GM23338 (cell line): Measurements from ENCODE around the gene ZNF543. TPM values are rescaled to one million over a fixed set of nuclear protein-coding genes. Genes with fewer than 3 reads are reported as not detected.

Experiments
- ATAC-seq: fragments of 200-7000 bp; cut with Tn5 transposase; 3 replicates; pipeline ENCODE4 v1.9.1; 2020
- DNase-seq: peaks from one replicate; pipeline ENCODE4 v3.0.0-alpha.2; 2015; ENCODE audit warnings: low spot score
- H2AFZ ChIP-seq: fragments of 200-600 bp; sonication (generic); 2 replicates; pipeline ENCODE4 v1.8.0; 2016; ENCODE audit warnings: antibody characterized with exemption, mild to moderate bottlenecking, moderate library complexity
- H3F3A ChIP-seq: fragments of 200-600 bp; sonication (generic); replicated peaks from 2 replicates; pipeline ENCODE4 v1.8.0; 2017; ENCODE audit warnings: antibody characterized with exemption, mixed run types, low read depth
- H3K27ac ChIP-seq: fragments of 200-600 bp; sonication (generic); 2 replicates; pipeline ENCODE4 v1.6.1; 2016; ENCODE audit warnings: low read depth
- H3K27me3 ChIP-seq: fragments of 200-600 bp; sonication (generic); 2 replicates; pipeline ENCODE4 v1.8.0; 2016; ENCODE audit warnings: mild to moderate bottlenecking, mixed run types, moderate library complexity; ENCODE audit not compliant: insufficient read depth
- H3K36me3 ChIP-seq: fragments of 200-600 bp; sonication (generic); 2 replicates; pipeline ENCODE4 v1.8.0; 2016; ENCODE audit warnings: mild to moderate bottlenecking; ENCODE audit not compliant: insufficient read depth
- H3K4me1 ChIP-seq: fragments of 200-600 bp; sonication (generic); 2 replicates; pipeline ENCODE4 v1.8.0; 2016; ENCODE audit warnings: mild to moderate bottlenecking, moderate library complexity; ENCODE audit not compliant: insufficient read depth
- H3K4me2 ChIP-seq: fragments of 200-600 bp; sonication (generic); 2 replicates; pipeline ENCODE4 v1.7.1; 2017; ENCODE audit warnings: mixed run types
- H3K4me3 ChIP-seq: fragments of 200-600 bp; sonication (generic); 2 replicates; pipeline ENCODE4 v1.6.1; 2016; ENCODE audit warnings: mixed run types
- H3K79me2 ChIP-seq: fragments of 200-600 bp; sonication (generic); replicated peaks from 2 replicates; pipeline ENCODE4 v1.8.0; 2017; ENCODE audit warnings: mild to moderate bottlenecking; ENCODE audit not compliant: insufficient read depth
- H3K9me2 ChIP-seq: fragments of 200-600 bp; sonication (generic); 2 replicates; pipeline ENCODE4 v1.8.0; 2017; ENCODE audit not compliant: insufficient read depth
- H4K20me1 ChIP-seq: fragments of 200-600 bp; sonication (generic); replicated peaks from 2 replicates; pipeline ENCODE4 v1.8.0; 2017; ENCODE audit warnings: mild to moderate bottlenecking; ENCODE audit not compliant: insufficient read depth
- H3K27ac Mint-ChIP-seq: 2 replicates; pipeline ENCODE4 v1.8.0; 2020; ENCODE audit warnings: inconsistent platforms, mild to moderate bottlenecking, moderate library complexity, mixed read lengths
- H3K27me3 Mint-ChIP-seq: 3 replicates; pipeline ENCODE4 v1.8.0; 2022; ENCODE audit warnings: low read depth, mild to moderate bottlenecking, moderate library complexity, mixed read lengths, inconsistent platforms; ENCODE audit not compliant: insufficient read depth, poor library complexity
- H3K36me3 Mint-ChIP-seq: 3 replicates; pipeline ENCODE4 v1.8.0; 2021; ENCODE audit warnings: low read depth, mild to moderate bottlenecking, inconsistent platforms, moderate library complexity, mixed read lengths
- H3K4me1 Mint-ChIP-seq: 3 replicates; pipeline ENCODE4 v1.8.0; 2020; ENCODE audit warnings: mild to moderate bottlenecking, inconsistent platforms, mixed read lengths
- H3K4me3 Mint-ChIP-seq: 3 replicates; pipeline ENCODE4 v1.8.0; 2021; ENCODE audit warnings: moderate library complexity, mild to moderate bottlenecking, inconsistent platforms, mixed read lengths
- H3K9me3 Mint-ChIP-seq: 3 replicates; pipeline ENCODE4 v1.8.0; 2020; ENCODE audit warnings: moderate library complexity, mild to moderate bottlenecking, inconsistent platforms, mixed read lengths
- CREB1 ChIP-seq: fragments of 250-450 bp; sonication (Bioruptor Pico); IDR thresholded peaks from 2 replicates; pipeline ENCODE4 v1.5.0; 2020; ENCODE audit warnings: low read depth, mild to moderate bottlenecking, moderate library complexity
- EZH2 ChIP-seq: fragments of 200-600 bp; sonication (generic); IDR thresholded peaks from one replicate; pipeline ENCODE4 v1.8.0; 2017; ENCODE audit warnings: antibody characterized with exemption, mild to moderate bottlenecking, low read depth; ENCODE audit not compliant: unreplicated experiment
- ZNF331 ChIP-seq: fragments of 250-450 bp; sonication (Bioruptor Pico); IDR thresholded peaks from 2 replicates; pipeline ENCODE4 v1.5.0; 2020; ENCODE audit warnings: low read depth, mild to moderate bottlenecking, moderate library complexity
- polyA plus RNA-seq: library from polyadenylated mRNA; unstranded; fragments of >200 nt; fragmentation: Nextera tagmentation; extraction: Ambion mirVana; gene quantifications from 2 replicates; pipeline ENCODE4 v1.2.1, GENCODE V29; 2016
- total RNA-seq: library from RNA; depleted of rRNA; stranded (reverse); fragments of >200 nt; shearing (Covaris generic); gene quantifications from 2 replicates; pipeline ENCODE4 v1.2.3, GENCODE V29; 2014
- TF ChIP-seq, protein P1 (sequence below): fragments of 250-450 bp; sonication (Bioruptor Pico); IDR thresholded peaks from 2 replicates; pipeline ENCODE4 v1.5.0; 2020; ENCODE audit warnings: mild to moderate bottlenecking, moderate library complexity
- TF ChIP-seq, protein P2 (sequence below): IDR thresholded peaks from one replicate; pipeline ENCODE4 v1.6.1; 2018; ENCODE audit warnings: antibody characterized with exemption; ENCODE audit not compliant: unreplicated experiment

ZNF543 gene
- total and polyA plus RNA-seq, 2 experiments from 2014 or later, result 2.4 to 10.3 TPM

GRCh38 chr19:57292547-57292946 is 27.7 kb upstream of the ZNF543 start (continued):
- TF ChIP-seq, protein P1, sequence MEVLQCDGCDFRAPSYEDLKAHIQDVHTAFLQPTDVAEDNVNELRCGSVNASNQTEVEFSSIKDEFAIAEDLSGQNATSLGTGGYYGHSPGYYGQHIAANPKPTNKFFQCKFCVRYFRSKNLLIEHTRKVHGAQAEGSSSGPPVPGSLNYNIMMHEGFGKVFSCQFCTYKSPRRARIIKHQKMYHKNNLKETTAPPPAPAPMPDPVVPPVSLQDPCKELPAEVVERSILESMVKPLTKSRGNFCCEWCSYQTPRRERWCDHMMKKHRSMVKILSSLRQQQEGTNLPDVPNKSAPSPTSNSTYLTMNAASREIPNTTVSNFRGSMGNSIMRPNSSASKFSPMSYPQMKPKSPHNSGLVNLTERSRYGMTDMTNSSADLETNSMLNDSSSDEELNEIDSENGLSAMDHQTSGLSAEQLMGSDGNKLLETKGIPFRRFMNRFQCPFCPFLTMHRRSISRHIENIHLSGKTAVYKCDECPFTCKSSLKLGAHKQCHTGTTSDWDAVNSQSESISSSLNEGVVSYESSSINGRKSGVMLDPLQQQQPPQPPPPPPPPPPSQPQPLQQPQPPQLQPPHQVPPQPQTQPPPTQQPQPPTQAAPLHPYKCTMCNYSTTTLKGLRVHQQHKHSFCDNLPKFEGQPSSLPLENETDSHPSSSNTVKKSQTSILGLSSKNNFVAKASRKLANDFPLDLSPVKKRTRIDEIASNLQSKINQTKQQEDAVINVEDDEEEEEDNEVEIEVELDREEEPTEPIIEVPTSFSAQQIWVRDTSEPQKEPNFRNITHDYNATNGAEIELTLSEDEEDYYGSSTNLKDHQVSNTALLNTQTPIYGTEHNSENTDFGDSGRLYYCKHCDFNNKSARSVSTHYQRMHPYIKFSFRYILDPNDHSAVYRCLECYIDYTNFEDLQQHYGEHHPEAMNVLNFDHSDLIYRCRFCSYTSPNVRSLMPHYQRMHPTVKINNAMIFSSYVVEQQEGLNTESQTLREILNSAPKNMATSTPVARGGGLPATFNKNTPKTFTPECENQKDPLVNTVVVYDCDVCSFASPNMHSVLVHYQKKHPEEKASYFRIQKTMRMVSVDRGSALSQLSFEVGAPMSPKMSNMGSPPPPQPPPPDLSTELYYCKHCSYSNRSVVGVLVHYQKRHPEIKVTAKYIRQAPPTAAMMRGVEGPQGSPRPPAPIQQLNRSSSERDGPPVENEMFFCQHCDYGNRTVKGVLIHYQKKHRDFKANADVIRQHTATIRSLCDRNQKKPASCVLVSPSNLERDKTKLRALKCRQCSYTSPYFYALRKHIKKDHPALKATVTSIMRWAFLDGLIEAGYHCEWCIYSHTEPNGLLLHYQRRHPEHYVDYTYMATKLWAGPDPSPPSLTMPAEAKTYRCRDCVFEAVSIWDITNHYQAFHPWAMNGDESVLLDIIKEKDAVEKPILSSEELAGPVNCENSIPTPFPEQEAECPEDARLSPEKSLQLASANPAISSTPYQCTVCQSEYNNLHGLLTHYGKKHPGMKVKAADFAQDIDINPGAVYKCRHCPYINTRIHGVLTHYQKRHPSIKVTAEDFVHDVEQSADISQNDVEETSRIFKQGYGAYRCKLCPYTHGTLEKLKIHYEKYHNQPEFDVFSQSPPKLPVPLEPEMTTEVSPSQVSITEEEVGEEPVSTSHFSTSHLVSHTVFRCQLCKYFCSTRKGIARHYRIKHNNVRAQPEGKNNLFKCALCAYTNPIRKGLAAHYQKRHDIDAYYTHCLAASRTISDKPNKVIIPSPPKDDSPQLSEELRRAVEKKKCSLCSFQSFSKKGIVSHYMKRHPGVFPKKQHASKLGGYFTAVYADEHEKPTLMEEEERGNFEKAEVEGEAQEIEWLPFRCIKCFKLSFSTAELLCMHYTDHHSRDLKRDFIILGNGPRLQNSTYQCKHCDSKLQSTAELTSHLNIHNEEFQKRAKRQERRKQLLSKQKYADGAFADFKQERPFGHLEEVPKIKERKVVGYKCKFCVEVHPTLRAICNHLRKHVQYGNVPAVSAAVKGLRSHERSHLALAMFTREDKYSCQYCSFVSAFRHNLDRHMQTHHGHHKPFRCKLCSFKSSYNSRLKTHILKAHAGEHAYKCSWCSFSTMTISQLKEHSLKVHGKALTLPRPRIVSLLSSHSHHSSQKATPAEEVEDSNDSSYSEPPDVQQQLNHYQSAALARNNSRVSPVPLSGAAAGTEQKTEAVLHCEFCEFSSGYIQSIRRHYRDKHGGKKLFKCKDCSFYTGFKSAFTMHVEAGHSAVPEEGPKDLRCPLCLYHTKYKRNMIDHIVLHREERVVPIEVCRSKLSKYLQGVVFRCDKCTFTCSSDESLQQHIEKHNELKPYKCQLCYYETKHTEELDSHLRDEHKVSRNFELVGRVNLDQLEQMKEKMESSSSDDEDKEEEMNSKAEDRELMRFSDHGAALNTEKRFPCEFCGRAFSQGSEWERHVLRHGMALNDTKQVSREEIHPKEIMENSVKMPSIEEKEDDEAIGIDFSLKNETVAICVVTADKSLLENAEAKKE (CRISPR knock-in tag), result no peak
- TF ChIP-seq, protein P2, sequence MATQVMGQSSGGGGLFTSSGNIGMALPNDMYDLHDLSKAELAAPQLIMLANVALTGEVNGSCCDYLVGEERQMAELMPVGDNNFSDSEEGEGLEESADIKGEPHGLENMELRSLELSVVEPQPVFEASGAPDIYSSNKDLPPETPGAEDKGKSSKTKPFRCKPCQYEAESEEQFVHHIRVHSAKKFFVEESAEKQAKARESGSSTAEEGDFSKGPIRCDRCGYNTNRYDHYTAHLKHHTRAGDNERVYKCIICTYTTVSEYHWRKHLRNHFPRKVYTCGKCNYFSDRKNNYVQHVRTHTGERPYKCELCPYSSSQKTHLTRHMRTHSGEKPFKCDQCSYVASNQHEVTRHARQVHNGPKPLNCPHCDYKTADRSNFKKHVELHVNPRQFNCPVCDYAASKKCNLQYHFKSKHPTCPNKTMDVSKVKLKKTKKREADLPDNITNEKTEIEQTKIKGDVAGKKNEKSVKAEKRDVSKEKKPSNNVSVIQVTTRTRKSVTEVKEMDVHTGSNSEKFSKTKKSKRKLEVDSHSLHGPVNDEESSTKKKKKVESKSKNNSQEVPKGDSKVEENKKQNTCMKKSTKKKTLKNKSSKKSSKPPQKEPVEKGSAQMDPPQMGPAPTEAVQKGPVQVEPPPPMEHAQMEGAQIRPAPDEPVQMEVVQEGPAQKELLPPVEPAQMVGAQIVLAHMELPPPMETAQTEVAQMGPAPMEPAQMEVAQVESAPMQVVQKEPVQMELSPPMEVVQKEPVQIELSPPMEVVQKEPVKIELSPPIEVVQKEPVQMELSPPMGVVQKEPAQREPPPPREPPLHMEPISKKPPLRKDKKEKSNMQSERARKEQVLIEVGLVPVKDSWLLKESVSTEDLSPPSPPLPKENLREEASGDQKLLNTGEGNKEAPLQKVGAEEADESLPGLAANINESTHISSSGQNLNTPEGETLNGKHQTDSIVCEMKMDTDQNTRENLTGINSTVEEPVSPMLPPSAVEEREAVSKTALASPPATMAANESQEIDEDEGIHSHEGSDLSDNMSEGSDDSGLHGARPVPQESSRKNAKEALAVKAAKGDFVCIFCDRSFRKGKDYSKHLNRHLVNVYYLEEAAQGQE, result no peak
- no peak for TF ChIP-seq CREB1 (CRISPR knock-in tag)
- TF ChIP-seq EZH2, result no peak

DNA sequence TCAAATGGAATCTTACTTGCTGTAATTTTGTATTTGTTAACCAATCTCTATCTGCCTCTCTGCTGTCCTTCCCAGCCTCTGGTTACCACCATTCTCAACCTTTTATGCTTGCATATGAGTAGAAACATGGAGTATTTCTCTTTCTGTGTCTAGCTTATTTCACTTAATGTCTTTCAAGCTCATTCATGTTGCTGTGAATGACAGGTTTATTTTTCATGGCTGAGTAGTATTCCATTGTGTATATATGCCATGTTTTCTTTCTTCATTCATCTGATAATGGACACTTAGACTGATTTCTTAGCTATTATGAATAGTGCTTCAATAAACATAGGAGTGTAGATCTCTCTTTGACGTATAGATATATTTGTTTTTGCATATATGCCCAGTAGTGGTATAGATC is 26.6 kb upstream of the ZNF543 start:
- no peak overlapping the region for H2AFZ ChIP-seq
- H3K27me3 Mint-ChIP-seq, result no peaks in the 10 kb centered on the region
- H3K4me1 Mint-ChIP-seq, result no peaks in the 10 kb centered on the region
- H3K9me3 Mint-ChIP-seq, result no peaks in the 10 kb centered on the region
- peaks cover 36% of the 10 kb centered on the region for H4K20me1 ChIP-seq
- DNase-seq (no peak), ATAC-seq (no peak)
- peaks cover 92% of the 10 kb centered on the region for H3K79me2 ChIP-seq
- H3F3A ChIP-seq, result no peaks in the 10 kb centered on the region; the same call in 1 of the 2 replicates
- H3K9me2 ChIP-seq, result no peaks in the 10 kb centered on the region
- no peak overlapping the region for H3K4me3 Mint-ChIP-seq
- no peaks in the 10 kb centered on the region for H3K27me3 ChIP-seq
- H3K36me3 ChIP-seq, result peaks cover 48% of the 10 kb centered on the region
- no peak overlapping the region for H3K4me2 ChIP-seq
- H3K4me1 ChIP-seq, result no peaks in the 10 kb centered on the region
- no peak overlapping the region for H3K4me3 ChIP-seq
- no peak overlapping the region for H3K27ac Mint-ChIP-seq
- peaks cover 89% of the 10 kb centered on the region for H3K36me3 Mint-ChIP-seq
- H3K27ac ChIP-seq, result no peak overlapping the region
- TF ChIP-seq EZH2 (no peak), CREB1 (CRISPR knock-in tag) (no peak), ZNF331 (no peak)
- TF ChIP-seq, protein P1 (CRISPR knock-in tag), result no peak
